Measurements from ENCODE around the gene EPHB3. TPM values are rescaled to one million over a fixed set of nuclear protein-coding genes. Genes with fewer than 3 reads are reported as not detected.

The EPHB3 gene
- total RNA-seq, 4 donors from 2014 or later = 4.1 to 17.7 (median 6.7) TPM

GRCh38 chr3:184585545-184585944, 24.0 kb downstream of the EPHB3 start:
- TF ChIP-seq EP300 (IDR thresholded peaks at IDR 0.05; ENCODE audit: low read depth) = no peak
- no peak for TF ChIP-seq POLR2A (IDR thresholded peaks at IDR 0.05)
- no peak for TF ChIP-seq POLR2AphosphoS5 (IDR thresholded peaks at IDR 0.05)
- TF ChIP-seq CTCF (IDR thresholded peaks at IDR 0.05) = no peak
- 54 to 60% methylated on average over 1 to 6 of the region's 6 CpGs for WGBS, 2 donors (ENCODE audit: low coverage in 1 of 2)
- Histone ChIP-seq H3K4me3 (no peak overlapping the region), H3K27ac (no peak overlapping the region), H3K36me3 (no peaks in the 10 kb centered on the region), H3K9me3 (no peaks in the 10 kb centered on the region), H3K27me3 (no peaks in the 10 kb centered on the region), H3K4me1 (peaks cover 8 to 30% (median 27%) of the 10 kb centered on the region in 4 donors)
- in situ Hi-C loops (cut with MboI; ENCODE audit: low pct_ligation_motif_present in 1 of 4, low pct_unique_long_range_greater_than_20kb in 1 of 4, low sequenced_read_pairs in 3 of 4) (no loop called here), intact Hi-C loops (cut with DNase I; ENCODE audit: low total_unique reads) (no loop called here)
- DNase-seq = no peak

DNA sequence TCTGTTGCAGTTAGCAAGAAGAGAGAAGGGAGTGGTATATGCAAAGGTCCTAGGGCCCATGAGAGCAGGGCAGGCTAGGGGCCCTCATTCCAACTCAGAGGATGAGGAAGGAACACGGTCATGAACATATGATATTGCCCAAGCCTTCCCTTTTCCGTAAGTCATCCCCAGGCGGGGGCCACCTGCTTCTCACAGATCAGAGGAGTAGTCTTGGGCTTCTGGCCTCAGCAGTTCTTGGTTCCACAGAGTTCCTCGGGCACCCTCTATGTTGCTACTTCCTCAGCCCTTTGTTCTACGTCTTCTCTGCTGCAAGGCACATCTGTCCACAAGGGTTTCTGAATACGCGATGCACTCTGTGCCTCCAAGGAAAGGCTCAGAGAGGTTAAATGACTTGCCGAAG, 25.3 kb downstream of the EPHB3 start:
- in situ Hi-C loops (cut with MboI; ENCODE audit: low pct_ligation_motif_present in 1 of 4, low pct_unique_long_range_greater_than_20kb in 1 of 4, low sequenced_read_pairs in 3 of 4) = no loop called here
- no peak for TF ChIP-seq EP300 (IDR thresholded peaks at IDR 0.05; ENCODE audit: low read depth)
- no peak for TF ChIP-seq POLR2AphosphoS5 (IDR thresholded peaks at IDR 0.05)
- TF ChIP-seq POLR2A (IDR thresholded peaks at IDR 0.05) = no peak
- TF ChIP-seq CTCF (IDR thresholded peaks at IDR 0.05) = no peak
- Histone ChIP-seq H3K36me3 (no peaks in the 10 kb centered on the region), H3K27ac (no peak overlapping the region), H3K27me3 (no peaks in the 10 kb centered on the region), H3K4me1 (peaks cover 7 to 27% (median 22%) of the 10 kb centered on the region in 4 donors), H3K9me3 (no peaks in the 10 kb centered on the region), H3K4me3 (no peak overlapping the region)
- WGBS, 2 donors (ENCODE audit: low coverage in 1 of 2) = 69% methylated on average over 8 of the region's 8 CpGs; no CpG with 5 or more reads in 1 of the 2 donors
- intact Hi-C loops (cut with DNase I; ENCODE audit: low total_unique reads) = no loop called here
- no peak for DNase-seq

DNA sequence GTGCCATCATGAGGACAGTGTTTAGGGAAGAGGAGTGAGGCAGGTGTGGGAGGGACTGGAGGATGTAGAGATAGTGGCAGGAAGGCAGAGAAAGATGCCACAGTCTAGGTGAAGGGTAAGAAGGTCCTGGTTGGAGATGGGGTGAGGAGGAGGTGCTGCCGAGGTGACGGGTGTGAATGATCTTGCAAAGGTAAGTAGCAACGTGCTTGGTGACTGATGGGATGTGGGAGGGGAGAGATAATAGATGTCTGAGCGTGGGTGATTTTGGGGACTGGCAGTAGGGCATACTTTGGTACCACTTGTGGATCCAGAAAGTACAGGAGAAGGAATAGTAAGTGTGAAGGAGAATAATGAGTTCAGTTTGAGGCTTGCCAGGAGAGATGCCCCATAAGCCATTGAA, 27.2 kb downstream of the EPHB3 start:
- Histone ChIP-seq H3K27ac (no peak overlapping the region), H3K9me3 (no peaks in the 10 kb centered on the region), H3K36me3 (no peaks in the 10 kb centered on the region), H3K4me1 (peaks cover 6 to 15% (median 7%) of the 10 kb centered on the region in 4 donors), H3K27me3 (no peaks in the 10 kb centered on the region), H3K4me3 (no peak overlapping the region)
- no peak for DNase-seq
- WGBS, 2 donors (ENCODE audit: low coverage in 1 of 2) = 81 to 87% methylated on average over 4 of the region's 4 CpGs
- no peak for TF ChIP-seq CTCF (IDR thresholded peaks at IDR 0.05)
- no peak for TF ChIP-seq EP300 (IDR thresholded peaks at IDR 0.05; ENCODE audit: low read depth)
- TF ChIP-seq POLR2AphosphoS5 (IDR thresholded peaks at IDR 0.05) = no peak
- TF ChIP-seq POLR2A (IDR thresholded peaks at IDR 0.05) = no peak
- intact Hi-C loops (cut with DNase I; ENCODE audit: low total_unique reads) = no loop called here
- in situ Hi-C loops (cut with MboI; ENCODE audit: low pct_ligation_motif_present in 1 of 4, low pct_unique_long_range_greater_than_20kb in 1 of 4, low sequenced_read_pairs in 3 of 4) = no loop called here

DNA sequence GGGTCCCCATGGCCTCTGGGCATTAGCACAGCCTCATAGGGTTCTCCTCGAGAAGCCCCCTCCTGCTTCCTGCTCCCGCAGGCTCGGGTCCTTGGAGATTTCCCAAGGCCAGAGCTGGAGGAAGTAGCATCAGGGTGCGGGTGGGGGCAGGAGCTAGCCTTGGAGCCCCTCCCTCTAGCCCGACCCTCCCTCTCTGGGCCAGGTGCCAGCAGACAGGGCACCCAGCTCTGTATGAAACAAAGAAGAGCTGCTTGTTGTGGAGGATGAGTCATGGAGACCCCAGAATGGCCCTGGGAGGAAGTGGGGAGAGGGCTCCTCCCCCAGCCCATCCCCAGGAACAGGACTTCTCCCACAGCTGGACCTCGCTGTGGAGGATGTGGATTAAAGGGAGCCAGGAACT, 29.2 kb downstream of the EPHB3 start:
- Histone ChIP-seq H3K27ac (no peak overlapping the region), H3K36me3 (no peaks in the 10 kb centered on the region), H3K9me3 (no peaks in the 10 kb centered on the region), H3K27me3 (no peaks in the 10 kb centered on the region), H3K4me1 (peaks cover 0 to 10% (median 3%) of the 10 kb centered on the region in 4 donors), H3K4me3 (no peak overlapping the region)
- no peak for DNase-seq
- WGBS, 2 donors (ENCODE audit: low coverage in 1 of 2) = 34% methylated on average over 6 of the region's 6 CpGs; no CpG with 5 or more reads in 1 of the 2 donors
- intact Hi-C loops (cut with DNase I; ENCODE audit: low total_unique reads) (no loop called here), in situ Hi-C loops (cut with MboI; ENCODE audit: low pct_ligation_motif_present in 1 of 4, low pct_unique_long_range_greater_than_20kb in 1 of 4, low sequenced_read_pairs in 3 of 4) (no loop called here)
- TF ChIP-seq EP300 (IDR thresholded peaks at IDR 0.05; ENCODE audit: low read depth) (no peak), POLR2A (IDR thresholded peaks at IDR 0.05) (no peak), POLR2AphosphoS5 (IDR thresholded peaks at IDR 0.05) (no peak), CTCF (IDR thresholded peaks at IDR 0.05) (no peak)
